Endometrial microvascular endothelial cells (primary cell): ENCODE data around the gene PACRG. TPM values are rescaled to one million over a fixed set of nuclear protein-coding genes. Genes with fewer than 3 reads are reported as not detected.

Experiments used
- in situ Hi-C: cut with HindIII; loops from 2 replicates; pipeline ENCODE4 v1.10.0; 2017; ENCODE audit warnings: low sequenced_read_pairs, low pct_unique_long_range_greater_than_20kb; ENCODE audit errors: inconsistent ontology term
- total RNA-seq: library from RNA; depleted of rRNA; stranded (reverse); fragments of >200 nt; gene quantifications from one replicate; pipeline ENCODE4 v1.2.3, GENCODE V29; 2015; ENCODE audit errors: inconsistent ontology term

PACRG gene
- total RNA-seq, 1 donor from 2014 or later: not detected

- in situ Hi-C loops: no loop called here
Observed at GRCh38 chr6:163026893-163027292, 299.1 kb downstream of the PACRG start.

DNA sequence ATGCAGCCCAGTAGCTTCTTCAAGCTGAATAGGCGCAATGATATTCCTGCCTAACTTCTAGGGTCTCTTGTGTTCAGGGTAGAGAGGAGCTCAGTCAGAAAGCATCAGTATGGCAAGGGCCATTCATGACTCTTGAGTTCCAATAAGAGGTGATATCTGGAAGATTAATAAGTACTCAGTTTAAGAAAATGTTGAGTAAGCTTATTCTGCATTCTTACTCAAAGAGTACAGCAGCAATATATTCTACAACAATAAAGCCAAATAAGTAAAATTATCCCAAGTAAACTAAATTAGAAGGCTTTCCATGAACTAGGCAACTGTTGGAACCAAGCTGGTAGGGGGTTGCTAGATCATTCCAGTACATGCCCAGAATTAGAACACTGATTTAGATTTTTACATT, 303.2 kb downstream of the PACRG start:
- in situ Hi-C loops: no loop called here

DNA sequence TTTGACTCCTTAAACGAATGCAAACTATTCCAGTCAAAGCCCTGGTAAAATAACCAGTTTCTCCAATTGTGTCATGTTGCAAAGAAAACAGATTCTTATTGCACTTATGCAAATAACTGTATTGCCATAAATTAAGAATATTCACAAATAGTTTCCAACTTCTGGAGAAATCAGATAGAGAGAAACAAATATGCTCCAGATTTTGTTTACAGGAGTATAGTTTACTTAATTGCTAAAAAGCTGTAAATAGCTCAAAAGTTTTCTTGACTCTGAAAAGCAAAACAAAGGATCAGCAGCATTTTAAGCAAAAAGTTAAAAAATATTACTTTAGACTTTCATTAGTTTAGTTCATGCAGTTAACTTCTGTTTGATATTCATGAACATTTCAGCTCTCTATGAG, 304.2 kb downstream of the PACRG start:
- in situ Hi-C loops: no loop called here

DNA sequence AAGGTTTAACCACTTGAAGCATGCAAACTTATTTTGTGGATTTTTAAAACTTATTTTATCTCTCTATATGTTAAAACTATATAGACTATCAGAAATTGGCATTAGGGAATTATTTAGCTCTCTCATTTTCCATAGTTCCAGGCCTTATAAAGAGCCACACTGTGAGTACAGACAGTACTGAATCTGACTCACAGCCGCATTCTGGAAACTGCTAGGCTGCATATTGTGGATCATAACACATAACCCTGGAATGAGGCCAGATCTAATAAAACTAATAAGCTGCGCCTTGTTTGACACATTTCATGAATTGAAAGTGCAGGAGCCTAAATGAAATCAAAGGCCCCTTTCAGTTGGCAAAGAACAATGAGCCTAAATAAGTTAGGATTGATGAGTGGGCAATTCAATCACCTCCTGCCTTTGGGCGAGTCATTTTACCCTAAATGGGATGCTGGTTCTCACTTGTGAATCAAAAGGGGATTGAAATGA, 308.4 kb downstream of the PACRG start:
- in situ Hi-C loops: no loop called here

GRCh38 chr6:163038317-163038716, 310.5 kb downstream of the PACRG start:
- in situ Hi-C loops: no loop called here

DNA sequence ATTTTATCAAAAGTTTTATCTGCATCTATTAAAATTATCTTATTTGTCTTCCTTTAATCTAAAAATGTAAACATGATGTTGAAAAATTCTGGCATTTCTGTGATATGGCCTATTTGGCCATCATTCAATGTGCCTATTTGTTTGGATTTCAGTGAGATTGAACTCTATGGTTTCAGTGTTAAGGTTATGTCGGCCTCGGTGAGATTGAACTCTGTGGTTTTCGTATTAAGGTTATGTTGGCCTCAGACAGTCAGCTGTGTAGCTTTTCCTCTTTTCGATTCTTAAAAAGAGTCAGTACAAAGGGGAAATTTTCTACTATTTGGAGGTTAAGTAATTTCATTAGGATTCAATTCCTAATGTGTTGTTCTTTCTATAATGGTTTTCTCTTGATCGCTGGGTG, 320.6 kb downstream of the PACRG start:
- in situ Hi-C loops: no loop called here

- in situ Hi-C loops: no loop called here
Observed at GRCh38 chr6:163053667-163054344, 326.0 kb downstream of the PACRG start.

- in situ Hi-C loops: no loop called here
Observed at GRCh38 chr6:163054641-163055040, 326.9 kb downstream of the PACRG start.

- in situ Hi-C loops: no loop called here
Observed at GRCh38 chr6:163057260-163057659, 329.5 kb downstream of the PACRG start.

- in situ Hi-C loops: no loop called here
Observed at GRCh38 chr6:163062790-163063189, 335.0 kb downstream of the PACRG start.

DNA sequence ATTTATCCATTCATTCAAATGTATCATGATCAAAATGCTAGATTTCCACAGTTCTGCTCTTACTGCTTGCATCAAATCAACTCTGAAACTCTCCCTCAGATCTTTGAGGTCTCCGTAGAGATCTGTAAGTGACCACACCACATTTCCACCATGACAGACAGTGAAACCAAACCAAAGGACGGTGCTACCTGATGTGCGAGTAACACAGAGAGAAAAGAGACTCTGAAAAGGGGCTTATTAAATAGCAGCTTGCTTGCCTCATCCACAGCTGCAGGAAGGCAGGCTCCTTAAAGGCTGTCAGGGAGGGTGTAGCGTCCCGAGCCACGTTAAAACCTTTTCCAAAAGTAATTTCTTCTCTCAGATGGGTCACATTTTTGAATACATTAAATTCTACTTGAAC, 335.8 kb downstream of the PACRG start:
- in situ Hi-C loops: no loop called here

DNA sequence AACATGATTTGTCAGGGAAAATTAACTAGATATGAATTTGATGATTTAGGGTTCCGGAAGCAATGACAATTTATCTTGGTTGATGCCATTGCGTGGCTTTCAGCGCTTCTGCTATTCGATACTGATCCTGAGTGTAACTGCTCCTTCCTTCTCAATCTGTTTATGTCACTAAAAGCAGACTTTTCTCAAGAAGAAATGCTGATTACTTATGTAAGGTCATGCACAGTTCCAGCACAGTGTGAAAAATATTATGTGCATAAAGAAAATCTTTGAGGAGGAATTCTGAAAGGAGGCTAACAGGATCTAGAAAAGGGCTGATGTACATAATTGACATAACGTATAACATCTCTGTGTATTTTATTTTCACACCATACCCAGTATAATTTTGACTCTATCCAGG, 336.6 kb downstream of the PACRG start:
- in situ Hi-C loops: no loop called here

GRCh38 chr6:163066200-163066599, 338.4 kb downstream of the PACRG start:
- in situ Hi-C loops: no loop called here

- in situ Hi-C loops: no loop called here
Observed at GRCh38 chr6:163077134-163077533, 349.4 kb downstream of the PACRG start.

GRCh38 chr6:163078712-163079111, 350.9 kb downstream of the PACRG start:
- in situ Hi-C loops: no loop called here

GRCh38 chr6:163080228-163080627, 352.5 kb downstream of the PACRG start:
- in situ Hi-C loops: no loop called here

DNA sequence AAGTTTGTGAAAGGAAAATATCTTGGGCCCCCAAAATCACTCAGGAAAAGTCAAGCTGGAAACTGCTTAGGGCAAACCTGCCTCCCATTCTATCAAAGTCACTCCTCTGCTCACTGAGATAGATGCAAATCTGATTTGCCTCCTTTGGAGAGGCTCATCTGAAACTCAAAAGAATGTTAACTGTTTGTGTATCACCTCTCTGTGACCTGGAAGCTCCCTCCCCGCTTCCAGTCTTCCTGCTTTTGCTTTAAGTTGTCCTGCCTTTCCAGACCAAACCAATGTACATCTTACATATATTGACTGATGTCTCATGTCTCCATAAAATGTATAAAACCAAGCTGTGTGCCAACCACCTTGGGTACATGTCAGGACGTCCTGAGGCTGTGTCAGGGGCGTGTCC, 355.4 kb downstream of the PACRG start:
- in situ Hi-C loops: no loop called here

DNA sequence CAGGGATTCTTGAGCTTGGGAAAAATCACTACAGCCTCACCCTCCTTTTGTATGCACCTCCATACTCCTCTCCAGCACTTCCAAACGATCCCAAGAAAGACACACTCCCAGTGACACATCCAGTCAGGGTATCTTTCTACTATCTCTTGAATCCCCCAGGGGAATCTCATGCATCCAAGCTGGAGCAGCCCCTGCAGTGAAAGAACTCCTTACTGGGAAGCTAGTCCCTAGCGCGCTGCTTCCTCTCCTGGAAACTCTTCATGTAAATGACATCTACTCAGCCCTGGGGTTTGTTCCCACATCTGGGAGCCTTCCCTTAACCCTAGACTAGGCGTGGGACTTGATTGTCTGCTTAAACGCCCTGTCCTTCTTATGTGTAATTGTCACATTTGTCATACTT, 357.7 kb downstream of the PACRG start:
- in situ Hi-C loops: no loop called here

GRCh38 chr6:163085861-163086623, 358.3 kb downstream of the PACRG start:
- in situ Hi-C loops: no loop called here

- in situ Hi-C loops: no loop called here
Observed at GRCh38 chr6:163086624-163086920, 358.8 kb downstream of the PACRG start.

- in situ Hi-C loops: no loop called here
Observed at GRCh38 chr6:163087981-163088380, 360.2 kb downstream of the PACRG start.
